LNCaP clone FGC (cell line): ENCODE results near the gene MTCH2.

Source experiments
- DNase-seq: peaks from one replicate; pipeline ENCODE4 v3.0.0-alpha.2; 2011; ENCODE audit warnings: low read depth
- H3K4me3 ChIP-seq: 2 replicates; pipeline ENCODE4 v1.5.1; 2011; ENCODE audit warnings: mild to moderate bottlenecking, low read depth, low read length, control low read depth
- TF ChIP-seq, protein P1 (sequence below): IDR thresholded peaks from 2 replicates; pipeline ENCODE4 v1.5.1; 2012; ENCODE audit warnings: mild to moderate bottlenecking; ENCODE audit not compliant: control insufficient read depth, insufficient read depth; ENCODE audit errors: extremely low read depth

Gene MTCH2

DNA sequence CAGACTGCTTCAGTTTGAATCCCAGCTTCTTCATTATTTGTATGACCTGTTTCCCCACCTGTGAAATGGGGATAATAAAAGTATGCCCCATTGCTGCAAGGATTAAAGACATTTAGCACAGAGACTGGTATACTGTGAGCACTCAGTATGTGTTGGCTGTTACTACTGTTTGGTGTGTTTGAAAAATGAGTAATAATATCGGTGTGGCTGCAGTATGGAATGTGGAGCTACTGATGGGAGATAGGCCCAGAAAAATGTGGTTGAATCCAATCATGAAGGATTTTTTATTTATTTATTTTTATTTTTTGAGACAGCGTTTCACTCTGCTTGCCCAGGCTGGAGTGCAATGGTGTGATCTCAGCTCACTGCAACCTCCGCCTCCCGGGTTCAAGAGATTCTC, 39.1 kb downstream of the MTCH2 start:
- TF ChIP-seq, protein P1, sequence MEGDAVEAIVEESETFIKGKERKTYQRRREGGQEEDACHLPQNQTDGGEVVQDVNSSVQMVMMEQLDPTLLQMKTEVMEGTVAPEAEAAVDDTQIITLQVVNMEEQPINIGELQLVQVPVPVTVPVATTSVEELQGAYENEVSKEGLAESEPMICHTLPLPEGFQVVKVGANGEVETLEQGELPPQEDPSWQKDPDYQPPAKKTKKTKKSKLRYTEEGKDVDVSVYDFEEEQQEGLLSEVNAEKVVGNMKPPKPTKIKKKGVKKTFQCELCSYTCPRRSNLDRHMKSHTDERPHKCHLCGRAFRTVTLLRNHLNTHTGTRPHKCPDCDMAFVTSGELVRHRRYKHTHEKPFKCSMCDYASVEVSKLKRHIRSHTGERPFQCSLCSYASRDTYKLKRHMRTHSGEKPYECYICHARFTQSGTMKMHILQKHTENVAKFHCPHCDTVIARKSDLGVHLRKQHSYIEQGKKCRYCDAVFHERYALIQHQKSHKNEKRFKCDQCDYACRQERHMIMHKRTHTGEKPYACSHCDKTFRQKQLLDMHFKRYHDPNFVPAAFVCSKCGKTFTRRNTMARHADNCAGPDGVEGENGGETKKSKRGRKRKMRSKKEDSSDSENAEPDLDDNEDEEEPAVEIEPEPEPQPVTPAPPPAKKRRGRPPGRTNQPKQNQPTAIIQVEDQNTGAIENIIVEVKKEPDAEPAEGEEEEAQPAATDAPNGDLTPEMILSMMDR: no peak
- H3K4me3 ChIP-seq: no peak overlapping the region
- no peak for DNase-seq

DNA sequence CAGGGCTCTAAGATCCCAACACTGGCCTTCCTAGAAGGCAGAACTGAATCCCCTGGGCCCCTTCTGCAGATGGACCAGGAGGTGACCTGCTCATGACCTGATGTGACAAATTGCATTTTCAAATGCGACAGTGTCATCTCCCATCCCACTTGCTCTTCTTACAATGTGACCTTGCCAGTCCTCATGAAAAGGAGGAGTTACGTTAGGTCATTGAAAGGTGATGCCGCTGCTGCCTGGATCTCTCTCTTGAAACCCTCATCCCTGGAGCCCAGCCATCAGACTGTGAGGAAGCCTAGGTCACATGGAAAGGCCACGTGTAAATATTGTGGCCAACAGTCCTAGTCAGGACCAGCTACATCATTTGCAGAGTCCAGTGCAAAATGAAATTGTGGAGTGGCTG, 42.5 kb downstream of the MTCH2 start:
- TF ChIP-seq, protein P1: no peak
- DNase-seq: no peak
- H3K4me3 ChIP-seq: no peak overlapping the region

DNA sequence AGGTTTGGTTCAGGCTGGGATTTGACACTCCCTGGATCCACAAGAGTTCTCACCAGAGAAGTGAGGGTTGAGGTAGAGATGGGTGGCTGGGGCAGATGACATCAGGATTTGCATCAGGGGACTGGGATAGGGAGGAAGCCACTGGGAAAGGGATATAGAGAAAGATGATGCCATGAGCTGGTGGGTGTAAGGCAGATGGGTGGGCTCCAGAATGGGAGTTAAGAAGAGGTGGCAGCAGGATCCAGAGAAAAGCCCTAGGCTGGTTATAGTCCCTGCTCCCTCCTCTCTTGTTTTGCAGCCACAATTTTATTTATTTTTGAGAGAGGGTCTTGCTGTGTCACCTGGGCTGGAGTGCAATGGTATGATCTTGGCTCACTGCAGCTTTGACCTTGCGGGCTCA, 46.4 kb downstream of the MTCH2 start:
- no peak for DNase-seq
- H3K4me3 ChIP-seq: no peak overlapping the region
- TF ChIP-seq, protein P1: no peak

DNA sequence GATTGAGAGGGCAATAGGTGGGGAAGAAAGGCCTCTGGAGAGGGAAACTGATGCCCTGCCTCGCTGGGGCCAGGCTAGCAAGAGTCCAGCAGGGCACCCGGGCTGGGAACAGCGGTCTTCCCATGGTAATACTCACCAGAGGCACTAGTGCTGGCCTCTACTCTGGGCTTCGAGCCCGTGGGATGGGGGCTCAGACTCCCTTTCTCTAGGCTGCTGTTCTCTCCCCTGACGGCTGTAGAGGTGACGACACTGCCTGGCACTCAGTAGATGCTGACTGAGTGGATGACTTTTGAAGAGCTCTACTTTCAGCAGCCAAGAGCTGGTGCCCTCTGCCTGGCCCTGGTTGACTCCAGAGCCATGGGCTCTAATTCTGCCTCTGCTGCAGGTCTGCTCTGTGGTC, 47.3 kb downstream of the MTCH2 start:
- TF ChIP-seq, protein P1: no peak
- H3K4me3 ChIP-seq: no peak overlapping the region
- DNase-seq: no peak

DNA sequence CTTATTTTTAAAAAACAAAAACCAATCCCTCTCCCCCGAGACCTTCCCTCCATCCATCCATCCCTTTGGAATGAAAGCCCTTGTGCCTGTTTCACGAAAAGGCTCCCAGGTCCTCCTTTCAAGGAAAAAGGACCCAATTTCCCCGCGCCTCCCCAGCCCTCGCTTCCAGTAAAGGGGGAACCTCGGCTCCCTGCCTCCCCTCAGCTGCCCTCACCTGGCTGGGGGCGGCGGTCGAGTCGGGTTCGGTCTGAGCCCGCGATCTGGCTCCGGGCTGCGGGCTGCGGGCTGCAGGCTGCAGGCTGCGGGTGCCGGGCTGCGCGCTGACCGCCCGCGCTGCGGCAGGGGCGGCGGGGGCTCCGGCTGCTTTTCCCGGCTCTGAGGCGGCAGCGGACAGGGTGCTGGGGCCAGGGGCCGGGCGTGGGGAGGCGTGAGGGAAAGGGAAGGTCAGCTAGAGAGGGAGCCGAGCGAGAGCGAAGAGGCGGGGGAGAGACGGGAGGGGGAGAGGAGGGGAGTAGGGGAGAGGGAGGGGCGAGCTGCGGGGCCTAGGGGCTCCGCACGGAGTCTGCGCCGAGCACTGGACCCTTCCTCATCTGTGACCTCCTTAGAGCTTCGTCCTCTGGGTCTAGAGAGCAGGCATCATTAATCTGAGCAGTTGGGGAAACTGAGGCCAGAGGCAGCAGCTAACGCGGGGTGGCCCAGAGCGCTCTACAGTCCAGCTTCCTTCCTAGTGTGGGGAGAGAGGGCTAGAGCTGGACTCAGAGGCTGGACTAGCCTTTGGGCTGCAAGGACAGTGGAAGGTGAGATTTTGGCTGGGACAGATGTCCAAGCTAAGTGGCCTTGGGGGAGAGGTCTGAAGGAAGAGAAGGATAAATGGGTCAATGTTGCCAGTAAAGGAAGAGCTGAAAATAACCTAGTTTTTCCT, 48.2 kb downstream of the MTCH2 start, which contains the start of gene C1QTNF4:
Gene C1QTNF4, minus strand, starts transcription at position 478 of the 922 bp plus-strand sequence. CDS start 3,601 bp downstream, outside the sequence.
- DNase-seq: no peak
- TF ChIP-seq, protein P1: no peak
- no peak within 1 kb of the TSS for H3K4me3 ChIP-seq

DNA sequence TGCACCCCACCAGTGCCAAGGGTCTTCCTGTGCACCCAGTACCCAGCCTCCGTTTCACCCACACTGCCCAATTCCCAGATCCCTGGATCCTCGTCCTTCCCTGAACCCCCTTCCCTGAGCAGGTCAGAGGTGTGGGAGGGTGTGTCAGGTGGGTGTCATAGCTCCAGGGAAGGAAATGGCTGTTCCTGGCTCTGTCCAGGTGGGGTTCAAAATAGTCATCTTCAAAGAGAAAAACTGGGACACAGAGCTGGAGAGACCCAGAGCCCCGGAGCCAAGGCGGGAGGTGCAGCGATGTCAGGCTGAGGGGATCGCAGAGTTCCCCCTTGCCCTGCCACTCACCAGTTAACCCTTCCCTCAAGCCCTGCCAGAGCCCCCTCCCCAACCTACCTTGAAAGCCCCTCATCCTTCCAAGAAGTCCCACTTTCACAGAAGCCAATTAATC, 48.8 kb downstream of the MTCH2 start:
- TF ChIP-seq, protein P1: no peak
- no peak for DNase-seq
- H3K4me3 ChIP-seq: no peak overlapping the region

DNA sequence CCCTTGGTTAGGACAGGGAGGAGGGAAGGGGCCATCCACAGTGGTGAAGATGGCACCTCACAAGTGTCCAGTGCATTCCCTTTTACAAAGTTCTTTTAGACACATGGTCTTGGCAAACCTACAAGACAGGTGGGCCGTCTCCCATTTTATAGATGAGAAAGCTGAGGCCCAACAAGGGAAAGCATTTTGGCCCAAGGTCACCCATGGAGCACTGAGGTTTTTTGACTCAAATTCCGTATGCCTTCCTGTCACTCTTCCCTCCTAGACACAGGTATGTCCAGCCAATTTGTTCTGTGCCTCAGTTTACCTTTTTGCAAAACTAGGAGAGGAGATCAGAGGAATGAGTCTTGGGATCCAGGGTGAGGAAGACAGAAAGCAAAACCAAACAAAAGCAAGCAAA, 49.4 kb downstream of the MTCH2 start:
- H3K4me3 ChIP-seq: no peak overlapping the region
- DNase-seq: no peak
- TF ChIP-seq, protein P1: no peak
